RCC 7860 (cell line): Measurements from ENCODE around the gene DPEP3.

Experiments used
- DNase-seq: peaks from one replicate; pipeline ENCODE4 v3.0.0-alpha.2; 2015; ENCODE audit warnings: low spot score
- FAIRE-seq: peaks from 2 replicates; lab custom pipeline; 2012; peaks lifted over from hg19 to GRCh38; lab: Jason Lieb, UNC

The DPEP3 gene

DNA sequence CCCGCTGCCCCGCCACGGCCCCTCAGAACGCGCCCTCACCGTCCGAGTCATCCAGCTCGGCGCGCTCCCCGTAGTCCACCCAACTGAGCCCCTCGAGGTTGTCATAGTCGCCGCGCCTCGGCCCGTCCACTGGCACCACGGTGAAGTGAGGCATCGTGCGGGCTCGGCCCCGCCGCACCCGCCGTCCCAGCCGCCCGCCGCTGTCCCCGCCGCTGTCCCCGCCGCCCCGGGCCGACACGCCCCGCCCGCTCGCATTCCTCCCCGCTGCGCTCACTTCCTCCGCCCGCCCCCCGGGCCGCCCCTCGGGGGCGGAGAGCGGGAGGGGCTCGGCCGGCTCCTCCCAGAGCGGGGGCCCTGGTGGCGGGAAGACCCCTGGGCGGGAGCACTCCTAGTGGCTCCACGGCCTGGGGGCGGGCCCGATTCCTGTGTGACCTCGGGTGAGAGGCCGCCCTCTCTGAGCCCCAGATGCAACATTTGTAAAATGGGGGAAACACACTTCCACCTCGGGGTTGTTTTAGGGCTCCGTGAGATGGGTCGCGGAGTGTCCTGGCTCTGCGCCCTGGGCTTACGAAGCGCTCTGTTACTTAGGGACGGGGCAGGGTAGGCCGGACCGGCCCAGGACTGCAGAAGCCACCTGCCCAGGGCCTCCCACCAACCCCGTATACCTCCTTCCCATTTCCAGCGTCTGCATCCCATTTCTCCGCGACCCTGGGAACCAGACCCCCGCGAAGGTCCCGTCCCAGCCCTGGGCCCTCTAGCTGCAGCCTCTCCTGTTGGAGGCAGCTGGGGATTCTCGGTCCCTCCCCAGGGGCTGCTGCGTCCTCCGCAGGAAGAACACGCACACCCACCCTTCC, 11.7 kb downstream of the DPEP3 start, which contains the start of gene SLC12A4:
Gene SLC12A4 (minus strand): TSS at position 238 of the 854 bp plus-strand sequence. CDS start 84 bp downstream, at position 154.
- FAIRE-seq = no peak

GRCh38 chr16:67967958-67968399, 12.3 kb downstream of the DPEP3 start:
- DNase-seq (no peak), FAIRE-seq (no peak)

More for the DNA sequence above, 11.7 kb downstream of the DPEP3 start, which contains the start of gene SLC12A4:
- DNase-seq = peak; percentile 46

DNA sequence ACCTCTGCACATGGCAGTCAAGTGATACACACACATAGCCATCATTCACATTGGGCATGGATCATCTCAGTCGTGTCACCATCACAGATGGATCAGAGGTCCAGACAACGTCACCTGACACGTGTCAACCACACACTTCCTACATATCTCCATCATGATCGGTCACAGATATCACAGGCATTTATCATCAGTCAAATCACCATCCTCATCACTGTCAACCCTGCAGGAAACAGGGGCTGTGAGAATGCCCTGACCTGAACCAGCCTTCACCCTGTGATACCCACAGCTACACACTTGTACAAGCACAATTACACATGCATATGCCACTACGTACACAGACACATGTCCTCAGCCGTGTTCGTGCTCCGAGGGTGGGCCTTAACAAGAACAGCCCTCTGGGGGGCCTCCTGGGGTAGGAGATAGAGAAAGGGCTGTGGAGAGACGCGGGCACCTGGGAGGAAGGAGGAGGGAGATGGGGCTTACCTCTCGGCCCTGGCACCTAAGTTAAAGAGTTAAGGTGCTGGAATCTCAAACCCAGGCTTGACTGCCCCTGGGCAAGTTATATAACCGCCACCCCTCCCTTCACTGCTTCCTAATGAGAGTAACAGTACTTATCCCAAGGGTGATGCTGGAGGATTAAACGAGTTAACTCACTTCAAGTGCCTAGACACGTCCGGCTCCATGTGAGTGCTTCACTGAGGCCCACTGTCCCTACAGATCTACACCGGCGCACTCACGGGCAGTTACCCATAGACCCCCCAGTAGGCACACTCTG, 12.9 kb downstream of the DPEP3 start:
- peak; percentile 25 for DNase-seq
- no peak for FAIRE-seq

GRCh38 chr16:67966549-67967182, 13.6 kb downstream of the DPEP3 start:
- DNase-seq (no peak), FAIRE-seq (no peak)

DNA sequence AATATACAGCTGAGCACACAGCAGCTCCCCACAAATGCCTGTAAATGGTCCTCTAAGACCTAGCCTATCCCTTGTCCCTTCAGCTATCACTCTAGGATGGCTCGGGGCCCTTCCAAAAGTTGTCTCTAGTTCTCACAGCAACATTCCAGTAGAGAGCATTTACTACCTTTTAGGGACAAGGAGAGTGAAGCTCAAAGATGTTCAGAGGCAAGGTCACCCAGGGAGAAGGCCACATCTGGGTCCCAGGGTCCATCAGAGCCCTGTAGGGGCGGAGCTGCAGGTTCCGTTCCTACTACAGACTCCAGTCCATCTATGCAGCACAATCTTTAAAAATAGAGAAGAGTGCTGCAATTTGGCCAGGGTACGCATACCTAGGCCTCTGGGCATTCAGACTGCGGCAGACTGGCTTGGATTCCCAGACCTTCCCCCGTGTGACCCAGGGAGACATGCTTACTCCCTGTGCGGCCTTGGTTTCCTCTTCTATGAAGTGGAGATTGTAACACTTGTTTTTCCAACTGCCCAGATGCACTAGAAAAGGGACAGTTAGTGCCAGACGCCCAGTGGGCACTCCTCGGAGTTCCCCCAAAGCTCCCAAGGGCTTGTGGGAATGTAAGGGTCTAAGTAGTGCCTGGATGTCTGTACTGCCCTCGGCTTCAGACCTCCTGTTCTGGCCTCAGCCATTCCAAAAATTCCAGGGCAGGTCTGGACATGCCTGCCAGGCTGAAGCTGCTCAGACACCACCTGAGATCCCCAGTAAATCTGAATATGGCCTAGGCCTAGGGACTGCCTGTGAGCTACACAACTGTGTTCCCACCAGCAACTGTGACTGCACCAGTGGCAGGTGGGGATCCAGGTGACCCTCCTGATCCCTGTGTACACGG, 14.4 kb downstream of the DPEP3 start:
- FAIRE-seq (no peak), DNase-seq (no peak)

- DNase-seq = no peak
- no peak for FAIRE-seq
Observed at GRCh38 chr16:67964477-67965131, 15.7 kb downstream of the DPEP3 start.

- DNase-seq (no peak), FAIRE-seq (no peak)
Observed at GRCh38 chr16:67963662-67964321, 16.5 kb downstream of the DPEP3 start.

DNA sequence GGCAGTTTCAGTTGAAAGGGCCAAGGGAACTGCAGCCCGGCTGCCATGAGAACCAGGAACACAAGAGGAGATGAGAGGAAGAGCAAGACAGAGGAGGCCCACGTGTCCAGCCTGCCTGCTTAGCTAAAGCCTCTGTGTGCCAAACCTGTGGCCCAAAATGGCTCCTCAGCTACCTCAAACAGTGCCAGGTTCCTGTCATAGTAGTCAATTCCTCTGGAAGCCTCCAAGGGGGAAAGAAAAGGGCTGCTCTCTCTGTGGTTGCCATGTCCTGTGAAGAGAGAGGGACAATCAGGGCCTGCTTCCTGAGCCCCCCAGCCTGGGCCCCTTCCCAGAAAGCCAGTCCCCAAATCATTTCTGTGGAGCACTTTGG, 17.0 kb downstream of the DPEP3 start:
- DNase-seq = no peak
- FAIRE-seq = no peak

DNA sequence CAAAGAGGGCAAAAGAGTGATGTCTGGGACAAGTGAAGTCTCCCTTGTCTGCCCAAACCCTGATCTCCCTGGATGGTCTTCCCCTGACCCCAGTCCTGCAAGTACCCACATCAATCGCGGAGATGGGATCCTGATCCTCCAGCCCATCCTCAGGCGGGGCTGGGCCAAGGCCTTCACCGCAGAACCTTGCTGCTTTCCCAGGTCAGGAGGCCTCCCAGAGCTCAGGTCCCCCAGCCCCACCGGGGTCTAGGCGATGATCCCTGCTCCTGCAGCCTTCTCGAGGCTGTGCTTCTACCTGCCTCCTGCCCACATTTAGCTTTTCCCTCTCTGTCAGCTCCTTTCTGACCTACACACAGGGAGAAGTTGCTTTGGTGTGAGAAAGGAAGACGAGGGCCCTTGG, 18.2 kb downstream of the DPEP3 start:
- no peak for FAIRE-seq
- no peak for DNase-seq

DNA sequence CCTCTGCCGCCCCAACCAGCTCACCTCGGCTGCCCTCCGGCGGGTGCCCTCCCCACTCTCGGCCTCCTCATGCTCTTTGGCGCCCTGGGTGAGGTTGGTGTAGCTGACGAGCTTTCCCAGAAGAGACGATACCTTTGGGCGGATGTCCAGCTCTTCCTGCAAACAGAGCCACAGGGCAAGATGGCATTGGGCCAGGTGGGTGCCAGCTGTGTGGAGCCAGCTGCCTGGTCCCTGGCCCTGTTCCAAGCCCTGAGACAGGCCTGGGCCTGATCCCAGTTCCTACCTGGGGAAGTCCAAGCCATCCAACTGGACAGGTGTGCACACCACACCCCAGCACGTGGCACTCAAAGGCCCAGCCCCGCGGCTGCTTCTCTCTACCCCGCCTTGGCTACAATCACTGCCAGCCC, 18.7 kb downstream of the DPEP3 start:
- no peak for DNase-seq
- no peak for FAIRE-seq

- FAIRE-seq (no peak), DNase-seq (no peak)
Observed at GRCh38 chr16:67959536-67960329, 20.6 kb downstream of the DPEP3 start.

DNA sequence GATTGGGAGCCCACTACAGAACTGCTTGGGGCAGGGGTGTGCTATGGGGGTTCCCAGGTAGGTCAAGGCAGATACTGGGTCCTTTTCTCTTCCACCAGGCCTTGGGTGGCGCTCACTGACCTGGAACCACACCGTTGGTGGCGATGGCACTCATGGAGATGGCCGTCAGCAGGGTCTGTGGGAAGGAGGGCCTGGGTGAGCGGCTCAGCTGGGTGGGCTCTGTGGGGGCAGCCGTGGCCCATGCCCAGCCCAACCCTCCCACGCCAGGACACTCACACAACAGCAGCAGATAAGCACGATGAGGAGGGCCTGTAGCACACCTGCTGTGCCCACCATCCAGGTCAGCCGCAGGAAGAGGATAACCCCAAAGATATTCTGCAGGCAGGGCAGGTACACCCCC, 22.7 kb downstream of the DPEP3 start:
- FAIRE-seq = no peak
- DNase-seq = no peak

DNA sequence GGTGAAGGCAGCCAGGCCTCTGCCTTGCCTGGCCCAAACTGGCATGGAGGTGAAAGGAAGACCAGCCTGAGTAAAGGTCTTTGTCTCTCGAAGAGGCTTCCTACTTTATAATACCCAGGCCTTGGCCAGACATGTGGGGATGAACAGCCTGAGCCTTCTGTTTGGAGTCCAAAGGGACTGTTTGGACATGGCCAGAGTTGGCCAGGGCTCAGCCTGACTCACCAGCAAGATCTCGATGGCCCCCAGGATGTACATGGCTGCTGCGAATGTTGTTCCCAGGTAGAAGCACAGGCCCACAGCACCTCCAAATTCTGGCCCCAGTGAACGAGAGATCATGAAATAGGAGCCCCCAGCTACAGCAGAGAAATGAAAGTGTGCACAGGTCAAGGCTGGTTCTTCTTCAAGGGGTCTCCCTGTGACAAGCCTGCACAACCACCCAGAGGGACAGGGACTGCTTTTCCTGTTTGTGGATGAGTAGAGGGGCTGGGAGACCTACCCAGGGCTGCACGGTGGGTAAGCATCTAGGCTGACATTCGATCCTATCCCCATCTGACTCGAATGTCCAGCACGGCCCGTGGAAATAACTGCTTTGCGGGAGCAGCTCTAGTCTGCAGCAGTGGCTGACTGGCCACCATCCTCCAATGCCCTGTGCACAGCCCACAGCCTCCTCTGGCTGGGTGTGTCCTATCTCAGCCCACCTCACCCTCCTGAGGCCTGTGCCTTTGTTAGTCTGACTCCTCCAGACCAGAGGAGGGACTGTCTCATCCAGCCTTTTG, 25.7 kb downstream of the DPEP3 start:
- FAIRE-seq (no peak), DNase-seq (no peak)

- DNase-seq = no peak
- FAIRE-seq = no peak
Observed at GRCh38 chr16:67953641-67954375, 26.5 kb downstream of the DPEP3 start.

DNA sequence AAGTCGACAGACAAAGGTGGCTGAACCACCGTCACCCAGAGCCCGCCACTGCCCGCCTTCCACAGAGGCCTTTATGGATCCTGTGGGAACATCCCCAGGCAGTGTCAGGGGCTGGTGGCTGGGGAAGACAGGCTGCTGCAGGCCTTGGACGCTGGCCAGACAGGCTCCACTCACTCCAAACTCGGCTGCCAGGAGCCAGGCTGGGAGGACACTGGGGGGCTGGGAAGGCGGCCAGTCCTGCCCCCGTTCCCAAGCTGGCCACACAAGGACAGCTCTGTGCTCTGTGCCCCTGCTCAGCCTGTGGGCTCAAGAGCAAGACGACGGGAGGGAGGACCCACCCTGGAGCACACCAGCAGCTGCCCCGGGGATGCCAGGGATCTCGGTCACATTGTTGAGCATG, 28.8 kb downstream of the DPEP3 start:
- FAIRE-seq = no peak

DNA sequence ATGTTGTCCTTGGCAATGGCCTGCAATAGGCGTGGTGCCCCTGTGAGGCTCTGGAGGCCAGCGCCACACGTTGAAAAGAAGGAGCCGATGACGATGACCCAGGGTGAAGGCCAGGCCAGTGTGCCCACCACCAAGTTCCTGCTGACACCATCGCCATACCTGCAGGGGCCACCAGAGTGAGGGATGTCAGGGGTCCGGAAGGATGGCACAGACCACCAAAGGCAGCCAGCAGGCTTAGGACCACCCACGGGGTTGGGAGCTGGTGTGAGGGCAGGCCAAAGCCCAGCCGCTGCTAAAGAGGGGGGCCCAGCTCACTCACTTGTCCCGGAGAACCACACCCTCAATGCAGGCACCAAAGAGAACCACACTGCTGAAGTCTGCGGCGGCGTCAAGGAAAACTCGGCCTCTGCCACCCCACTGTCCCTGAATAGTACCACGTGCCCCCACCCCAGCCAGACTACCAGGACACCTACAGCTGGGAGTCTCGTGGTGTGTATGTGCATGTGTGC, 29.9 kb downstream of the DPEP3 start:
- FAIRE-seq (no peak), DNase-seq (no peak)

More for the DNA sequence above, 28.8 kb downstream of the DPEP3 start:
- no peak for DNase-seq

DNA sequence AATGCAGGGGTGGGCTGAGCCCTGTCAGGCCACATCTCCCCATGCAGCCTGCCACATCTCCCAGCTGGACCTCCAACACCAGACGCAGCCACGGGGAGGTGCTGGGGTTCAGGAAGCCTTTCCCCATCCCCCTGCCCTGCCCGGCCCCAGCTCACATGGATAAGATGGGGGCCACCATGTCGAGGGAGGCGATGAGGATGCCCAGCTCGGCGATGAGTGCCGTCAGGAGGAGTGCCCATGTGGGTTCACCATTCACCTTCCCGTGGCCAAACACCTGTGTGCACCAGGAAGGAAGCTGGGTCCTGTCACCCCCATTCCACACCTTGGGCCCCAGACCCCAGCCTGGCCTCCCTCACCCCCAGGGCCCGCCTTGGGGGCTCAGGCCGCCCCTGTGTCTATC, 30.7 kb downstream of the DPEP3 start:
- no peak for FAIRE-seq

More for the DNA sequence above, 30.7 kb downstream of the DPEP3 start:
- no peak for DNase-seq
